CD4-positive, alpha-beta T cell treated with Interleukin-15 for 4 hours (primary cell): ENCODE results near the gene DES.
"Not testable (repeated sequence)": the region's sequence is repeated elsewhere in the genome, so short reads cannot be mapped to it uniquely, and the experiment has no call there.

ENCODE experiments used
- DNase-seq: peaks from one replicate; pipeline ENCODE4 v3.0.0-alpha.2; 2020; ENCODE audit warnings: low spot score

The DES gene

GRCh38 chr2:219418155-219419011 is at the start of gene DES:
TSS of gene DES (plus strand) at chr2:219418377. CDS start at chr2:219418463, 86 bp downstream.
- DNase-seq: no peak

DNA sequence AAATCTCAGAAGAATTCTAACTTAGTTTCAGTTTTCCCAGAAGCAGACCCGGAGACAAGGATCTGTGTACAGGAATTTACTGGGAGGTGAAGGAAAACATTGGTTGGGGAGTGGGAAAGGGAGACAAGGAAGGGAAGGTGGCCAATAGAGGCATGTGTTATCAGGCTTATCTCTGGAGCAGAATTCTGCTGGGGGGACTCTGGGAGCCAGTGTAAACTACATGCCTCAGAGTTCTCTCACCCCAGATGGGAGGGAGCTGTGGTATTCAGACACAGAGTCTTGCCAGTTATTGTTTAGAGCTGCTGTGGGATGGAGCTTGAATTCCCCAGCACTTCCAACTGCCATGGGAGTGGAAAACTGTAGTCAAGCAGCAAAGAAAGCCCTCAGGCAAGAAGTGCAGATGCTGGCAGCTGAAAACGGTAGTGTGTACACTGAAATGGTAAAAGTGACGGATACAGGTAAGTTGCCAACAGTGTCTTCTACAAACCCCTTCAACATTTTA is 49.4 kb upstream of the DES start:
- no peak for DNase-seq

DNA sequence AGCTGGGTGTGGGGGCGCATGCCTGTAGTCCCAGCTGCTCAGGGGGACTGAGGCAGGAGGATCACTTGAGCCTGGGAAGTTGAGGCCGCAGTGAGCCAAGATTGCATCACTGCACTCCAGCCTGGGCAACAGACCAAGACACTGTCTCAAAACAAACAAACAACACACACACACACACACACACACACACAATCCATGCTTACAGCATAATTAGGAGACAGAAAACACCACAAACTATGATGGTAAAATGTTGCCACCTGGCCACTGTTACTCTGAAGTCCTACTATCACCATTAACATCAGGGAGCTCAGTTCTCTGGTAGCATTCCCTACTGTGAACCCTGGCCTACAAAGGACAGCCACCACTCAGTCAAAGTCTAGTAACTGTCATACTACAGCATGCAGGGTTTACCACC is 48.7 kb upstream of the DES start:
- no peak for DNase-seq

DNA sequence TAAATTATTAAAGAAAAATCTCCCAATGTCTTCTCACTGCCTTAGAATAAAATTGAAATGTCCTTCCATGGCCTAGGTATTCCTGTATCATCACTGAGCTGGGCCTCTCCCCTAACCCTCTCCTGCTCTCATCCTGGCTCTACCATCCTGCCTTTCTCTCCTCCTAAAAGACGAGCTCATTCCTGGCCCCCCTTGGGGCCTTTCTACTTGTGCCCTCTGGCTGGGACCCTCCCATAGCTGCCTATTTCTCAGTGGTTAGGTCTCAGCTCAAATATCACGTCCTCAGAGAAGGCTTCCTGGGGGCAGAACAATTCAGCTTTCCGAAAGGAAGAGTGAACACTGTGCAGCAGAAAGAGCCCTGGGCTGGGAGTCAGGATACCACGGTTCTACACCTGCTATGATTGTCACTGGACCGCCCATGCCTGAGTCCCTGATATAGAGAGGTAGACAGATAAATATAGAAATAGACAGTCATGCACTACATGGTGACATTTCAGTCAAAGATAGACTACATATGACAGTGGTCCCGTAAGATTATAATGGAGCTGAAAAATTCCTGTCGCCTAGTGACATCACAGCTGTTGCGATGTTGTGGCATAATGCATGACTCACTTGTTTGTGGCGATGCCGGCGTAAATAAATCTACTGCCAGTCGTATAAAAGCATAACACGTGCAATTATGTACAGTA is 39.9 kb upstream of the DES start:
- no peak for DNase-seq

DNA sequence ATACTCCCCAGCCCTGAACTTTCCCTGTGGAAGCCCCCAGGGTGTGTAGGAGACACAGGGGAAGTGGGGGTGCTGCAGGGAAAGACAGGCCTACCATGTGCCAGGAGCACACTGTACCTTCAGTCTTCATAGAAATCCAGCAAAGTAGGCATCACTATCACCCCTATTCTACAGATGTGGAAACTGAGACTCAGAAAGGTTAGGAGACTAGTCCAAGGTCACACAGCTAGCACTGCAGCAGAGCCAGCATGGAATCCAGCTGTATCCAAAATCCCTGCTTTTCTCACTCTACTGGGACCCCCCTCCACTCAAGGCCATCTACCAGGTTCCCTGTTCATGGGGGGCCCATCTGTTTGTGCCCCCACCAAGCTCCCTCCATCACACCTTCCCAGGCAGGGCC is 37.3 kb upstream of the DES start:
- DNase-seq: no peak

DNA sequence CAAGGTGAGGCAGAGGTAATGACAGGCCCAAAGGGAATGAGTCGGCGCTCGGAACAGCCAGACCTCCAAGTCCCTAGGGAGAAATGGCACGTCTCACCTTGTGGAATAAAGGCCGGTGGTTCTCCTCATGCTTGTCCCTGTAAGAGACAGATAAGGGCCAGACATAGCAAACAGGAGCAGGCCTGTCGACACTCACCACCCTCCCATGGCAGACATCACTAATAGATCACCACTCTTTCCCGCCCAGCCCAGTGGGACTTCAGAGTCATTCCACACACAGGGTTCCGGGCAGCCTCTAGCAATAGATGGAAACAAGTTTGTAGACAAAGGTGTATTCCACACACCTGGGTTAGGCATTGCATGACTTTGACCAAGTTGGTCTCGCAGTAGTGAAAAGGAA is 36.7 kb upstream of the DES start:
- DNase-seq: no peak

- DNase-seq: no peak
Observed at GRCh38 chr2:219384083-219384713, 34.0 kb upstream of the DES start.

- no peak for DNase-seq
Observed at GRCh38 chr2:219384859-219385258, 33.3 kb upstream of the DES start.

DNA sequence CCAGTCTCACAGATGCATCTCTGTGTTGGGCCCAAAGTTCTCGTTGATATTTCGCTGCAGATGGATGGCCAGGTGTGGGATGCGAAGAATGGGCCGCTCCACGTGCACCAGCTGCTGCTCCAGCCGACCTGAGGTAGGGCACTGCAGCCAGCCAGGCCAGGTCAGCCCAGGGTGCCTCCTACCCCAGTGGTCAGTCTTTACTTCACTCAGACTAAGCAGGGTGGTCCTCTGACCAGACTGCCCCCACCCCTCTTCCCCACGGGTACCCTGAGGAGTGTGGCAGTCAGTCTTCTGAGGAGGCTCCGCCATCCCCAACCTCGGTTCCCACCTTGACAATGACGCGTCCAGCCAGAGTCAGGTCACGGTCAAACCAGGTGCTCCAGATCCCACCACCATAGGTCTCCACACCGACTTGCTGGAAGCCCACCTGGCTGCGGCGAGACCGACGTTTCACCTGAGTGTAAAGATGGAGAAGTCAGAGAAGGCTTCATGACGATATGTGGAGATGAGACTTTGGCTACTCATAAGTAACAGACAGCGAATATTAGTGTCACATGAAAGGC is 32.1 kb upstream of the DES start:
- DNase-seq: no peak

GRCh38 chr2:219386532-219387280 is 31.5 kb upstream of the DES start:
- DNase-seq: no peak

DNA sequence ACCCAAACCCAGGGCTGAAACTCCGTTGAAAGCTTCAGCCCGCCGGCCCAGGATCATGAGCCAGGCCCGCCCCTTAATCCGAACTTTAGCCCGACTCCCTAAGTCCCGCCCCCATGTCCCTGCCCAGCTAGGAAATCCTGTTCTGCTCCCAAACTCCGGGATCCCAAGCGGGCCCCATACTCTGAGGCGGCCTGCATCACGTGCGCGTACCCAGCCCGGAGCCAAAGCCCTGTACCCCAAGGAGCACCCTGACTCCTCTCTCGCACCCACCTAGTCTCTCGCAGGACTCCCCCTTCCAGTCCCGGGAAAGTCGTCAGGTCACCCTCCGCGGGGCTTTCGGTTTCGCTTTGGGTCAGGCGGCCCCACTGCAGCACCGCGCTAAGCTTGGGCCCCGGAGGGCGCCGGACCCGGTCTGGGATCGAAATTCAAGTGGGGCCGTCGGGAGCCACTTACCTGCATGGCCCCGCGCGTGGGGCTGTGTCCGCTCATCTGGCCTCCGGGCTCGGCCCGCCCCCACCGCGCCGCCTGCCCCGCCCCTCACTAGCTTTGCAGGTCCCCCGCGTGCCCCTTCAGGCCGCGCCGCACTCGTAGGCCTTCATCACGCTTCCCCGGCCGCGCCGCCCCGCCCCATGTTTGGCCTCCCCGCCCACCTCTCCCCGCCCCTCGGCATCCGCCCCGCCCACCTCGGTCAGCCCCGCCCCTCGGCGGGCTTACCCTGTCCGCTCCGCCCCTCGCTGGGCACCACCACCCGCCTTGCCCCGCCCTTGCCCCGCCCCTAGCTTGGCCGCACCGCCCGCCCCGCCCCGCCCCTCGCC is 30.7 kb upstream of the DES start, which contains the start of gene DNPEP:
DNPEP (minus strand) TSS at position 607 of the 815 bp plus-strand sequence; CDS start at position 489, 118 bp downstream.
- peak; percentile 94 for DNase-seq

DNA sequence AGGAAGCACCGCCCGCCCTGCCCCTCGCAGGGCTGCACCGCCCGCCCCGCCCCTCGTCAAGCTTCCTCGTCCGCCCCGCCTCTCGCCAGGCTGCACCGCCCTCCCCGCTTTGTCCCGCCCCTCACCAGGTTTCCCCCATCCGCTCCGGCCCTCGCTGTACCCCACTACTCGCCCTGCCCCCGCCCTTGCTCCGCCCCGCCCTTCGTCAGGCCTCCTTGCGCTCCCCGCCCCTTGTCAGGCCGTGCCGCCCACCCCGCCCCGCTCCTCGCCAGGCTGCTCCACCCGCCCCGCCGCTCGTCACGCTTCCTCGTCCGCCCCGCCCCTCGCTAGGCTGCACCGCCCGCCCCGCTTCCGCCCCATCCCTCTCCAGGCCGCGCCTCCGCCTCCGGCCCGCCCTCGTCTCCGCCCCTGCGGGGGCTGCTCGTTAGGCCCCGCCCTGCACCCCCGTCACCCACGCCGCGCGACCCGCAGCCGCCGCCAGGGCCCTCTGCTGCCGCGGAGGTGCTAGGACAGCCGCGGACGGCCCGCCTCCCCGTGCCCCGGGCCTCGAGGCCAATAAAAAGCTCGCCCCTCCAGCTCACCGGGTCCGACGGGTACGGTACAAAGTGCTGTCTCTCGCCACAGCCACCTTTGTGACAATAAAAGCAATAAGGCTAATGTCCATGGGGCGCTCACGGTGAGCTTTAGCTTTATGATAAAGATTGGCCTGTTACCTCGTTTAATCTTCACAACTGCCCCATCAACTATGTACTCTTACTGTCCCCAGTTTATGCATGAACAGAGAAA is 29.9 kb upstream of the DES start:
- DNase-seq: peak; percentile 99

DNA sequence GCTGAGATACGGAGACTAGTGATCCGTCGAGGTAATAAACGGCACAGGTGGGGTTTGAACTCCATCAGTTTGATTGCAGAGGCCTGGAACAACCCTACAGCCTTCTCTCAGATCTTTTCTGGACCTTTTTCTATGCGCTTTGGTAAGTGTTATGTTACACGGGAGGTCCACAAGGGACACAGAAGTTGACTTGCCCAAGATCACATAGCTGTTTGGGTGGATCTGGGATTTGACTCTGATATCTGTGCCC is 29.3 kb upstream of the DES start:
- DNase-seq: no peak

DNA sequence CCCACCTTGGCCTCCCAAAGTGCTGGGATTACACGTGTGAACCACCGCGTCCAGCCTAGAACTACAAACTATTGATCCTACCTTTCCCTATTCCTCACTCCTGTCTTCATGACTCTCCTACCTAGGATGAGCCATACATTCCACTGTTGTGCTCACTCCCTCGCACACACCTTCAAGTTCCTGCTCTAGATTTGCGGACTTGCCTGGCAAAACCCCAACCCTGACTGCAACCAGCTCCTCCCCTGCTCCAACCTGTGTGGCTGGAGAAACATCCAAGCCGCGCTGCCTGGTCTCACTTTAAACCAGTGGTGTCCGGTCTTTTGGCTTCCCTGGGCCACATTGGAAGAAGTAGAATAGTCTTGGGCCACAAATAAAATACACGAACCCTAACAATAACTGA is 25.4 kb upstream of the DES start:
- DNase-seq: no peak

DNA sequence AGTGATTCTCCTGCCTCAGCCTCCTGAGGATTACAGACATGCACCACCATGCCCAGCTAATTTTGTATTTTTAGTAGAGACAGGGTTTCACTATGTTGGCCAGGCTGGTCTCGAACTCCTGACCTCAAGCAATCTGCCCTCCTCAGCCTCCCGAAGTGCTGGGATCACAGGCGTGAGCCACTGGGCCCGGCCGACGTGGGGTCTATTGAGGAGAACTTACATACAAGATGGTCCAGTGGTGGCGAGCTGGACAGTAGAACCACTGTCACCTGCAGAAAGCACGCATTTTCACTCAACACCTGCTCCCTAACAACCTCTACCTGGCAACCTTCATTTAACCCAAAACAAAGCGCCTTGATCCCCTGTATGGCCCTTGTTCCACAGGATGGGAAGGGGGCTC is 23.1 kb upstream of the DES start:
- not testable (repeated sequence) for DNase-seq

DNA sequence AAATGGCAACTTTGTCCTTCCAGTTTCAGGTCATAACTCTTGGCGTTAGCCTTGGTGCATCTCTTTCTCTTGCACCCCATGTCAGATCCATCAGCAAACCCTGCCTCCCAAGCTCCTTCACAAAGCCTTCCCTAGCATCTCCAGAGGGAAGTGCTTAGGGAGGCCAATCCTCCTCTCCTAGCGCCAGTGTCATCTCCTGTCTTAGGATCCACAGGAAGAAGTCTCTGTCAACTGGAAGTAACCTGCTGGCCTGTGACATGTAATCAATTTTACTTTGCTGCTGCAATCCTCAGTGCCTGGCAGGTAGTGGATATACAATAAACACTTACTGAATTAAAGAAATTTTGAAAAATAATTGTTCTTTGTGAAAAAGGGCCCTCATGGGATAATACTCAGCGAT is 22.6 kb upstream of the DES start:
- DNase-seq: no peak

- no peak for DNase-seq
Observed at GRCh38 chr2:219396863-219397457, 21.2 kb upstream of the DES start.

DNA sequence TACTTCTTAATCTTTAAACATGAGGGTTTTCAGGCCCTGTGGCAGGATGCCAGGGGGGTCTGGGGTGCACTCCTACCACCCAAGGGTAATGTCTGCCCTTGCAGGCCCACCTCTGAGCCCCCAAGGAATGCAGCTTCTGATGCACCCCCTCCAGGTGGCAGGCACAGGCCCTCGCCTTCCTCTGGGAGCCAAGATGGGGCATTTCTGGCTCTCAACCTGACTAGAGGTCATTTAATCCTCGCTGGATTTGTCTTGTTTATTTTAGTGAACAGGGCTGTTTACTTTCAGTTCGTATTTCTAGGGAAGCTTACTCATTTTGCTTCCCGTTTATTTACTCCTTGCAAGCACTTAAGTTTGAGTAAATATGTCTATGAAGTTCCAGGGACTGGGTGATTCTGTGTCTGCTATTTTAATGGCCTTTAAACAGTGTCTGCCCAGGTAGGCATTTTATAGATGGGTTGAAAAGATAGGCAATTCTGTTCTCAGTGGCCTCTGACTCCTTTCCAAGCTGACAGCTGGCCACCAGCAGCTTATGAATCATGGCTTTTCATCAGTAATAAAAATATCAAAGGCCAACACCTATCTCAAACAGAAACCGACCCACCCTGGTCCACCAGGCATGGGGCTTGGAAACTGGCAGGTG is 19.3 kb upstream of the DES start:
- DNase-seq: no peak

DNA sequence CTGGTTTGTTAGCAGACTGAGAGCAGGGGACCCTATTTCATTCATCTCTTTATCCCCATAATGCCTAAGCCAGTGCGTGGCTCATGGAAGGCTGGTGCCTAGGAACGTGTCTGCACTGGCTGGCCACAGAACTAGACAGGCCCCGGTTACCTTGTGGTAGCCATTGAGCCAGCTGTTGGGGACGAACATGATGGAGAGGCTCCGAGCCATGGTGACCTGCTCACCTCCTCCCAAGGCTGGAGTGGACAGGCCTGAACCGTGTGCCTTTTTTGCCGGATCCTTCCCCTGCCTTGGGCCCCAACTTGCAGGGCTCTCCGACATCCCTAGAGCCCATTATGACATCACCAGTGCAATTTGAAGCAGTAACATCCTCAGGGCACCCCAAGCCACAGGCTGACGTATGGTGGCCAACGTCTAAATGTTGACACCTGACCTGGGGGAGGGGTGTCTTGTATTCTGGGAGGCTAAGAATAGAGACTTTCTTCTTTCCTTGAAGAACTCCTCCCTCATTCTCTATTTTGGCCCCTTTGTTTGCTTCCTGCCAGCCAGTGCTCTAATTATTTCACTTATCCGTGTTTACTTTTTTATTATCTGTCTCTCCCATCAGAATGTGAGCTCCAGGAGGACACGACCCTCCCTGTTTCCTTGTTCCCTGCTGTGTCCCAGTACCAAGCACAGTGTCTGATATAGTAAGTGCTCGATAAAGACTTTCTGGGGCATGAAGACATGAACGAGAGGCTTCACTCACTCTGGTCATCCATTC is 18.3 kb upstream of the DES start:
- no peak for DNase-seq
